ENCODE results near the gene SPRY2. TPM values are rescaled to one million over a fixed set of nuclear protein-coding genes. Genes with fewer than 3 reads are reported as not detected.

The SPRY2 gene
- total and polyA plus RNA-seq, 2 donors (not counting 3 experiments of a cell fraction or from before 2014, with no cell fraction given): 26.2 to 52.3 TPM

- no peaks in the 10 kb centered on the region for H3K9me1 ChIP-seq (replicated peaks; ENCODE audit: control insufficient read depth, extremely low read depth, insufficient read depth, low read length)
- no peak overlapping the region for H3K9ac ChIP-seq (replicated peaks; ENCODE audit: extremely low read depth, insufficient read depth, low read length)
- H3K9me3 ChIP-seq (replicated peaks; ENCODE audit: control insufficient read depth, insufficient read depth, low read length): no peaks in the 10 kb centered on the region
- H3K4me1 ChIP-seq (ENCODE audit: control insufficient read depth, extremely low read depth, insufficient read depth, low read length): no peaks in the 10 kb centered on the region
- ChIA-PET CTCF (no interaction called here), POLR2A (no interaction called here)
- H3K27ac ChIP-seq (ENCODE audit: insufficient read depth, low read depth, low read length): no peak overlapping the region
- H2AFZ ChIP-seq (ENCODE audit: low read depth, low read length): no peak overlapping the region
- TF ChIP-seq FOS (IDR thresholded peaks at IDR 0.05; ENCODE audit: borderline replicate concordance, insufficient read depth, low read length) (no peak), JUN (IDR thresholded peaks at IDR 0.05; ENCODE audit: borderline replicate concordance, insufficient read depth, insufficient read length, low read depth) (no peak), MAX (IDR thresholded peaks at IDR 0.05; ENCODE audit: insufficient read depth, insufficient read length) (no peak), MYC (IDR thresholded peaks at IDR 0.05; ENCODE audit: low read depth, low read length) (no peak), EZH2 (IDR thresholded peaks at IDR 0.05; ENCODE audit: borderline replicate concordance, low read depth, low read length, severe bottlenecking) (no peak), POLR2A (IDR thresholded peaks at IDR 0.05; ENCODE audit: low read depth, low read length) (no peak), GATA2 (IDR thresholded peaks at IDR 0.05; ENCODE audit: insufficient read depth, insufficient read length, low read depth, low read length) (no peak), CTCF (IDR thresholded peaks at IDR 0.05; ENCODE audit: extremely low read depth in 1 of 2, insufficient read depth in 1 of 2, low read depth in 1 of 2, low read length in 2 of 2) (no peak), POLR2AphosphoS5 (IDR thresholded peaks at IDR 0.05; ENCODE audit: insufficient read depth, low read depth, low read length) (no peak)
- FAIRE-seq (no peak), DNase-seq (ENCODE audit: low read depth, low spot score) (no peak)
- no peak overlapping the region for H3K4me3 ChIP-seq (replicated peaks in 1 of 3; ENCODE audit: insufficient read depth in 1 of 3, low read depth in 1 of 3, low read length in 3 of 3)
- no peak overlapping the region for H3K4me2 ChIP-seq (ENCODE audit: insufficient read depth, low read length)
- H4K20me1 ChIP-seq (replicated peaks; ENCODE audit: control insufficient read depth, extremely low read depth, insufficient read depth, low read length): no peaks in the 10 kb centered on the region
- intact Hi-C loops (cut with micrococcal nuclease): no loop called here
- H3K79me2 ChIP-seq (ENCODE audit: control insufficient read depth, insufficient read depth, low read length): no peaks in the 10 kb centered on the region
- H3K27me3 ChIP-seq (ENCODE audit: control insufficient read depth in 2 of 2, insufficient read depth in 2 of 2, low read length in 2 of 2): no peaks in the 10 kb centered on the region
- H3K36me3 ChIP-seq (ENCODE audit: control insufficient read depth in 2 of 2, extremely low read depth in 1 of 2, insufficient read depth in 2 of 2, low read length in 2 of 2): no peaks in the 10 kb centered on the region
- BruUV-seq (replicated peaks): no TSS peak
- dilution Hi-C loops (cut with MboI; ENCODE audit: extremely low pct_ligation_motif_present, low sequenced_read_pairs): no loop called here
These were observed 45.1 kb upstream of the SPRY2 start for GRCh38 chr13:80386002-80386401.
